ENCODE results near the gene HRH3. TPM values are rescaled to one million over a fixed set of nuclear protein-coding genes. Genes with fewer than 3 reads are reported as not detected.

HRH3 gene
- polyA plus RNA-seq, 1 donor from 2014 or later, result 2.8 TPM

DNA sequence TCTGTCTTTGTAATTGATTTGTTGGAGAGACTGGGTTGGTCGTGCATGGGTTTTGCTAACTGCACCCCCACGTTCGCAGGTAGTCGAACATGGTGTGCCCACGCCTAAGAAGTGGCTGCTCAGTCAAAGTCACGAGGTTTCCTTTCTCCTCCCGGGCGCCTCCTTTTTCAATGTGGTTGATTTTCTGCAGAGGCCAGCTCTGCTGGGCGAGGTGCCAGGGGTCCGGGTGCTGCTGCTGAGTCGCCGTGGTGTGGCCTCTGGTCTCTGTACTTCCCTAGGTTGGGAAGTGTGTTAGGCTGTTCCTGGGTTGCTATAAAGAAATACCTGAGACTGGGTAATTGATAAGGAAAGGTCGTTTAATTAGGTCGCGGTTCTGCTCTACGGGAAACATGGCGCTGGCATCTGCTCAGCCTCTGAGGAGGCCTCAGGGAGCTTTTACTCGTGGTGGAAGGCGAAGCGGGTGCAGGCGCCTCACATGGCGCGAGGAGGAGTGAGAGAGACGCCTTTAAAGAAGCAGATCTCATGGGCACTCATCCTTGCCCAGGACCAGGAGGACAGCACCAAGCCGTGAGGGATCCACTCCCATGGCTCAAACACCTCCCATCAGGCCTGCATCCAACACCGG lies 32.4 kb upstream of the HRH3 start:
- Histone ChIP-seq H3K9ac (ENCODE audit: low read length) (no peak overlapping the region), H3K9me2 (ENCODE audit: insufficient read depth, low read length) (no peaks in the 10 kb centered on the region), H3K27me3 (ENCODE audit: insufficient read depth, low read depth, low read length) (no peaks in the 10 kb centered on the region), H2AFZ (ENCODE audit: low read depth, low read length) (no peak overlapping the region), H3K4me3 (ENCODE audit: low read length) (no peak overlapping the region), H4K20me1 (ENCODE audit: insufficient read depth) (no peaks in the 10 kb centered on the region), H3K9me3 (ENCODE audit: low read length) (no peaks in the 10 kb centered on the region), H3K4me2 (ENCODE audit: low read length) (no peak overlapping the region), H3F3A (ENCODE audit: insufficient read depth, low read length, poor library complexity, severe bottlenecking) (no peaks in the 10 kb centered on the region), H3K36me3 (ENCODE audit: insufficient read depth, low read length) (no peaks in the 10 kb centered on the region), H3K79me2 (replicated peaks; ENCODE audit: insufficient read depth, low read length) (peaks cover 27% of the 10 kb centered on the region), H3K27ac (ENCODE audit: low read length) (no peak overlapping the region)
- TF ChIP-seq POLR2AphosphoS5 (IDR thresholded peaks at IDR 0.05), result no peak

DNA sequence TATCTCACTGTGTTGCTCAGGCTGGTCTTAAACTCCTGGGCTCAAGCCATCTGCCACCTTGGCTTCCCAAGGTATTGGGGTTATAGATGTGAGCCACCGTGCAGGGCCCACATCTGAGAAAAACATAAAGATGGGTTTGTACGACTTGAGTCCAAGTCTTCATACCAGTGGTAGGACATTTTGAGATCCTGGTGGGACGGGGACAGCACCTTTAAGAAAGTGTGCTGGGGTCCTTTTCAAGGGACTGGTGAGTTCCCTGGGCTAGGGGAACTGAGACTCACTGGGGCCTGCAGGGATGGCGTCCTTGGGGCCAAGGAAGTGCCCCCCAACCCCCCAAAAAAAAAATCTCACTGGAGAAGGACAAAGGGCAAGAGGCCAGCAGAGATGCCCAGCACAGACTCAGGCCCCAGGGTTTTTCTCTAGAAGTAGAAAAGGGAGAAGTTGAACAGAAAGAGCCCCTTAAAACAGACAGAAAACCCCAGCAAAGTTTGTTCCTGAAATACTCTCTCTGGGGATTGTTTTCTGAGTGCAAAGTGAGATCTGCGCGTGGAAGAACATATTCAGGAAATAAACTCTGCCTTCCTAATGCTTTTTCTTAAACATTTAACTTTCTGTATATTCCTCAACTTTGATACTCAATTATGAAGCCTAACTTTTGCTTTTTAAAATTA lies 28.9 kb upstream of the HRH3 start:
- Histone ChIP-seq H3K9ac (ENCODE audit: low read length) (no peak overlapping the region), H3K36me3 (ENCODE audit: insufficient read depth, low read length) (no peaks in the 10 kb centered on the region), H3F3A (ENCODE audit: insufficient read depth, low read length, poor library complexity, severe bottlenecking) (no peaks in the 10 kb centered on the region), H3K27ac (ENCODE audit: low read length) (no peak overlapping the region), H3K79me2 (replicated peaks; ENCODE audit: insufficient read depth, low read length) (peaks cover 36% of the 10 kb centered on the region), H3K4me2 (ENCODE audit: low read length) (no peak overlapping the region), H3K9me3 (ENCODE audit: low read length) (no peaks in the 10 kb centered on the region), H3K4me3 (ENCODE audit: low read length) (no peak overlapping the region), H3K9me2 (ENCODE audit: insufficient read depth, low read length) (no peaks in the 10 kb centered on the region), H4K20me1 (ENCODE audit: insufficient read depth) (no peaks in the 10 kb centered on the region), H3K27me3 (ENCODE audit: insufficient read depth, low read depth, low read length) (no peaks in the 10 kb centered on the region), H2AFZ (ENCODE audit: low read depth, low read length) (no peak overlapping the region)
- TF ChIP-seq TAF1 (IDR thresholded peaks at IDR 0.05; ENCODE audit: low read depth), result no peak
- TF ChIP-seq, protein P1, sequence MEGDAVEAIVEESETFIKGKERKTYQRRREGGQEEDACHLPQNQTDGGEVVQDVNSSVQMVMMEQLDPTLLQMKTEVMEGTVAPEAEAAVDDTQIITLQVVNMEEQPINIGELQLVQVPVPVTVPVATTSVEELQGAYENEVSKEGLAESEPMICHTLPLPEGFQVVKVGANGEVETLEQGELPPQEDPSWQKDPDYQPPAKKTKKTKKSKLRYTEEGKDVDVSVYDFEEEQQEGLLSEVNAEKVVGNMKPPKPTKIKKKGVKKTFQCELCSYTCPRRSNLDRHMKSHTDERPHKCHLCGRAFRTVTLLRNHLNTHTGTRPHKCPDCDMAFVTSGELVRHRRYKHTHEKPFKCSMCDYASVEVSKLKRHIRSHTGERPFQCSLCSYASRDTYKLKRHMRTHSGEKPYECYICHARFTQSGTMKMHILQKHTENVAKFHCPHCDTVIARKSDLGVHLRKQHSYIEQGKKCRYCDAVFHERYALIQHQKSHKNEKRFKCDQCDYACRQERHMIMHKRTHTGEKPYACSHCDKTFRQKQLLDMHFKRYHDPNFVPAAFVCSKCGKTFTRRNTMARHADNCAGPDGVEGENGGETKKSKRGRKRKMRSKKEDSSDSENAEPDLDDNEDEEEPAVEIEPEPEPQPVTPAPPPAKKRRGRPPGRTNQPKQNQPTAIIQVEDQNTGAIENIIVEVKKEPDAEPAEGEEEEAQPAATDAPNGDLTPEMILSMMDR (IDR thresholded peaks at IDR 0.05; ENCODE audit: poor library complexity, severe bottlenecking), result no peak
- TF ChIP-seq POLR2AphosphoS5 (IDR thresholded peaks at IDR 0.05), result no peak
- TF ChIP-seq, protein P2, sequence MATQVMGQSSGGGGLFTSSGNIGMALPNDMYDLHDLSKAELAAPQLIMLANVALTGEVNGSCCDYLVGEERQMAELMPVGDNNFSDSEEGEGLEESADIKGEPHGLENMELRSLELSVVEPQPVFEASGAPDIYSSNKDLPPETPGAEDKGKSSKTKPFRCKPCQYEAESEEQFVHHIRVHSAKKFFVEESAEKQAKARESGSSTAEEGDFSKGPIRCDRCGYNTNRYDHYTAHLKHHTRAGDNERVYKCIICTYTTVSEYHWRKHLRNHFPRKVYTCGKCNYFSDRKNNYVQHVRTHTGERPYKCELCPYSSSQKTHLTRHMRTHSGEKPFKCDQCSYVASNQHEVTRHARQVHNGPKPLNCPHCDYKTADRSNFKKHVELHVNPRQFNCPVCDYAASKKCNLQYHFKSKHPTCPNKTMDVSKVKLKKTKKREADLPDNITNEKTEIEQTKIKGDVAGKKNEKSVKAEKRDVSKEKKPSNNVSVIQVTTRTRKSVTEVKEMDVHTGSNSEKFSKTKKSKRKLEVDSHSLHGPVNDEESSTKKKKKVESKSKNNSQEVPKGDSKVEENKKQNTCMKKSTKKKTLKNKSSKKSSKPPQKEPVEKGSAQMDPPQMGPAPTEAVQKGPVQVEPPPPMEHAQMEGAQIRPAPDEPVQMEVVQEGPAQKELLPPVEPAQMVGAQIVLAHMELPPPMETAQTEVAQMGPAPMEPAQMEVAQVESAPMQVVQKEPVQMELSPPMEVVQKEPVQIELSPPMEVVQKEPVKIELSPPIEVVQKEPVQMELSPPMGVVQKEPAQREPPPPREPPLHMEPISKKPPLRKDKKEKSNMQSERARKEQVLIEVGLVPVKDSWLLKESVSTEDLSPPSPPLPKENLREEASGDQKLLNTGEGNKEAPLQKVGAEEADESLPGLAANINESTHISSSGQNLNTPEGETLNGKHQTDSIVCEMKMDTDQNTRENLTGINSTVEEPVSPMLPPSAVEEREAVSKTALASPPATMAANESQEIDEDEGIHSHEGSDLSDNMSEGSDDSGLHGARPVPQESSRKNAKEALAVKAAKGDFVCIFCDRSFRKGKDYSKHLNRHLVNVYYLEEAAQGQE (IDR thresholded peaks at IDR 0.05; ENCODE audit: borderline replicate concordance), result no peak
- no peak for TF ChIP-seq SMC3 (conservative IDR thresholded peaks at IDR 0.05; ENCODE audit: poor library complexity)
- TF ChIP-seq MXI1 (conservative IDR thresholded peaks at IDR 0.05; ENCODE audit: poor library complexity, severe bottlenecking), result no peak
- TF ChIP-seq EZH2 (IDR thresholded peaks at IDR 0.05; ENCODE audit: borderline replicate concordance, insufficient read depth, low read length, poor library complexity, severe bottlenecking), result no peak
- TF ChIP-seq EP300 (conservative IDR thresholded peaks at IDR 0.05; ENCODE audit: poor library complexity, severe bottlenecking), result no peak
- TF ChIP-seq RAD21 (conservative IDR thresholded peaks at IDR 0.05), result no peak
